Stomach (tissue), 4 donors: ENCODE data around the gene TIMM8B.

ENCODE experiments used
- CTCF ChIP-seq, 7 experiments: fragments of 450-650 bp in 4 of 7; fragments of 200-600 bp in 3 of 7; sonication (generic) in 3 of 7; IDR thresholded peaks; one replicate each; pipeline ENCODE4 v1.5.1; 2016 to 2019; ENCODE audit warnings: antibody characterized with exemption in 7 of 7, control low read depth in 2 of 7, mild to moderate bottlenecking in 1 of 7
- EP300 ChIP-seq: sonication (generic); formaldehyde crosslinking; IDR thresholded peaks from one replicate; pipeline ENCODE4 v1.6.1; 2017; ENCODE audit warnings: antibody characterized with exemption
- POLR2A ChIP-seq, 4 donors: fragments of 450-650 bp; IDR thresholded peaks; one replicate each; pipeline ENCODE4 v1.6.1; 2016; ENCODE audit warnings: antibody characterized with exemption in 4 of 4, control low read depth in 2 of 4, mild to moderate bottlenecking in 1 of 4, moderate library complexity in 1 of 4
- POLR2AphosphoS5 ChIP-seq, 3 donors: sonication (generic); formaldehyde crosslinking; IDR thresholded peaks; one replicate each; pipeline ENCODE4 v1.6.1; 2016; ENCODE audit warnings: antibody characterized with exemption in 3 of 3

GRCh38 chr11:112073941-112074811 is 12.4 kb downstream of the TIMM8B start, which contains the start of the genes NKAPD1 and PIH1D2:
- peak in 1 of 7 experiments; percentile 26 for TF ChIP-seq CTCF (IDR thresholded peaks at IDR 0.05)
- TF ChIP-seq POLR2A (IDR thresholded peaks at IDR 0.05) = no peak
- peak in 2 of 3 donors; percentile 43 to 80 for TF ChIP-seq POLR2AphosphoS5 (IDR thresholded peaks at IDR 0.05)
- TF ChIP-seq EP300 = no peak
